HG03469 (cell line): ENCODE measurements around the gene ERCC6L2.

ENCODE experiments used
- ATAC-seq: cut with Tn5 transposase; IDR thresholded peaks from one replicate; pipeline ENCODE4 v1.9.1; 2021; ENCODE audit warnings: mild to moderate bottlenecking, moderate library complexity, moderate number of reproducible peaks; ENCODE audit not compliant: unreplicated experiment

ERCC6L2 gene

DNA sequence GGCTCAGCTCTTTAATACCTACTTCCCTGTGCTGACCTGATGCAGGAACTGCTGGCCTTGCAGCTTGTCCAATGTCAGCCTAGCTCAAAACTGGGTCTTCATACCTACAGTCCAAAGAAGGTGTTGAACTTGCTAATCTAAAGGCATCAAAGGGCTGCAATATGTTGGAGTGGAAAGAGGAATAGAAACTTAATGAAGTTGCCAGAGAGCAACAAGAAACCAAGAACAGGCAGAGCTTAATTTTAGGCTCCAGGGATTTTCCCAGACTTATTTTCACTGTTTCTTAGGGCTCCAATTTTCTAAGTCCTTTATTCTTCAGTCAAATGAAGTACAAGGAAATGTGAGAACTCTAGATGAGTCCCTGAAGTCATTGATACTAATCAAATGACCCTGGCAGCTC, 17.6 kb upstream of the ERCC6L2 start:
- ATAC-seq, result no peak

DNA sequence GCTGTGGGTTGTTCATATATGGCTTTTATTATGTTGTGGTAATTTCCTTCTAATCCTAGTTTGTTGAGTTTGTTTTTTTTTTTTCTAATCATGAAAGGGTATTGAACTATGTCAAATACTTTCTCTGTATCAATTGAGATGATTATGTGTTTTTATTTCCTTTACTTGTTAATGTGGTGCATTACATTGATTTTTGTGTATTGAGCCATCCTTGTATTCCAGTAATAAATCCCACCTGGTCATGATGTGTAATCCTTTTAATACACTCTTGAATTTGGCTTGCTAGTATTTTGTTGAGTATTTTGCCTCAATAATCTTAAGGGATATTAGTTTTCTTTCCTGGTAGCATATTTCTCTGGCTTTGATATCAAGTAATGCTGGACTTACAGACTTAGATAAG, 13.1 kb upstream of the ERCC6L2 start:
- no peak for ATAC-seq

DNA sequence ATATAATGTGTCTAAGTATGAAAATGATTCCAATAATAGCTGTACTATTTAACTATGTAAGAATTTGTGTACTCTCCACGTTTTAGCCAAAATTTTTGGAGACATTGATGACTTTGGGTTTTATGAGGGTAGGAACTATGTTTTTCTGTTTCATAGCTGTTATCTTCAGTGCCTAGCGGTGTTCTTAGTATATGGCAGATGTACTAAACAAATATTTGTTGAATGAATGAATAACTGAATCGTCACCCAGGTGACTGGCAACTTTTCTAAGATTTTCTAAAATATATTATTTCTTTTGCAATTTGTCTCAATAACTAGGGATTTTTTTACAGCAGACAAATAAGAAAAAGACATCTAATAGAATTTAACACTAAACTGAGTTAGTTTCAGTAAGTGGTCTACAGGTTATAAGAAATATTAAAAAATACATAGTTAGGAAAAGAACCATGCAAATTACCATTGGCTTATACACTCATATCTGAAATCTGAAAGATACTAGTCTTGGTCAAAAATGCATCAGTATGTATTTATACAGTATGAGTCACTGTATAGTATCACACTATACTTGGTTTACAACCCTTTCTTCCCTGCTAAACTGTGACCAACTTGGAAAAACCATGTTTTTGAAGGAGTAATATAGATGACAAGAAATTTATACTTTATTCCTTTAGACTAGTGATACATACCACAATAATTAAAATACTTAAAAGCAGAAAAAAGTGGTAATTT, 10.5 kb upstream of the ERCC6L2 start:
- ATAC-seq, result no peak

DNA sequence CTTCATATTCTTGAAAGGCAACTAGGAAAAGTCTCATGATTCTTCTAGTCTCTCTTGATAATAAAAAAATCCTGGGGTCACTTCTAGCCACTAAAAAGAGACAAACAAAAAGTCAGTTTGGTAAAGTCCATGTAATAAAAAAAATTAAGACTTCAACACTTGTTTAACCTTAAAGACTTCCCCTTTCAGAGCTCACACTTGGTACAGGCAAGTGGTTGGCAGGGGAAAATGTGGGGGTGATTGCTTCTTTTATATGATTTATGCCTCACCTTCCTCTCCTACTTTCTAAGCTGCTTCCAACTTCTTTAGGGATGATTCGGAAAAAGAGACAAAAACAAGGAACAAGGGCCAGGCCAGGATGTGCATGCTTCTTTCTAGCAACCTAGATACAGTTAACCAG, 5.1 kb upstream of the ERCC6L2 start:
- no peak for ATAC-seq

DNA sequence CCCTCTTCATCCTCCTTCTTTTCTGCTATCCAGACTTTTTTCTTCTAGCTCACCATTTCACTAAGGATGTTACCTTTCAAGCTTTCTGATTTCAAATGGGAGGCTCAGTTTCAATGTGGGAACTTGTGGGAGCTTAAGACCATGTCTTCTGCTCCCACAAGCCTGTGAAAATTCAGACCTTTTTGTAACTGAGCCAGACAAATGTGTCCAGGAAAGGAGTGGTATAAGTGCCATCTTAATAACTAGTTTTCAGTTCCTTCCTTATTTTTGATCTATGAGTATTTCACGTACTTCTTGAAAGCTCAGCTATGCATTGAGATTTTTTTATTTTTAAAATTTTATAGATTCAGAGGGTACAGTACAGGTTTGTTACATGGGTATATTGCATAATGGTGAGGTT, 4.6 kb upstream of the ERCC6L2 start:
- no peak for ATAC-seq

DNA sequence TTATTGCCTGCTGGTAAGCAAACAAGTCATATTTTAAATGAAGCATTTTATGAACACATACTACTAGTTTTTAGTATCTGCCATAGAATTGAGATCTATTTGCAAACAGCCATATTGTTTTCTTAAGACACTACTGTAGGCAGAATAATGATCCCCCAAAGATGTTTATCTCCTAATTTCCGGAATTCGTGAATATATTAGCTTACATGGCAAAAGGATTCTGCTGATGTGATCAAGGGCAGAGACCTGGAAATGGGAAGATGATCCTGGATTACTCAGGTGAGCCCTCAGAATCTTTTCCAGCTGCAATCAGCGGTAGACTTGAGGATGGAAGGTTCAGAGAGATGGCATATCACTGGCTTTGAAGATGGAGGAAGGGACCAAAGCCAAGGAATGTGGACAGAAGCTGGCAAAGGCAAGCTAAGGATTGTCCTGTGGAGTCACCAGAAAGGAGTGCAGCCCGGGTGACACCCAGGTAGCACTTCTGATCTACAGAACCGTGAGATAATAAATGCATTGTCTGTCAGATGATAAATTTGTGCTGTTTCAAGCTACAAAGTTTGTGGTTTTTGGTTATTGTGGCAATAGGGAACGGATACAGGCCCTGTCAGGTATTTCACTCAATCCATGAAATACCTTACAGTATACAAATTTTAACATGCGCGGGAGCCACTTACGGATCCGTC, 1.0 kb upstream of the ERCC6L2 start:
- ATAC-seq, result no peak

DNA sequence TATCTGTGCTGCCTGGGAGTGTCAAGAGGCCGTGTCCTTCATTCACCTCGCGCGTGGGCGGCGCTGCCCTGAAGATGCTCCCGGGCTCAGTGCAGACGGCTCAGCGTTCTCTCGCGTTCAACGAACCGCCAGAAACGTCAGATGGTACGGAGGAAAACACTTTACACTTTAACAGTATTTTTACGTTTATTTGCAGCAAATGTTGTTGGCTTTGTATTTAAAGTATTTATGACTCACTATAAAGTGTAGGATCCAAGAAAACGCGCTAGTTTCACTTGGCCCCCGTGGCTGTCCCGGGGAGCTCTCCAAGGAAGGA, 544 bp upstream of the ERCC6L2 start:
- no peak for ATAC-seq

DNA sequence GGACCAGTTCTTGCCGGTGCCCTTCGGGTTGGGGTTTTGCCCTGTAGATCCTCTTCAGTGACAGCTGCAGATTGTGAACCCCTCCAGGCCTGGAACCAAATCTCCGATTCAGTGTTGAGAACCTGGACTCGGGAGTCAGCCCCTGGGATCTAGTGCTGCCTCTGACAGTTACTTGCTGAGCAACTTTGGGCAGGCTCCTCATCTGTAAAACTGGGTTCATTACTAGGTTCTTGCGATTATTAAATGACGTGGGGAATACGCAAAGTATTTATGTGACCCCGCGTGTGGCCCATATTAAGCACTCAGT, 600 bp downstream of the ERCC6L2 start:
- ATAC-seq, result no peak

DNA sequence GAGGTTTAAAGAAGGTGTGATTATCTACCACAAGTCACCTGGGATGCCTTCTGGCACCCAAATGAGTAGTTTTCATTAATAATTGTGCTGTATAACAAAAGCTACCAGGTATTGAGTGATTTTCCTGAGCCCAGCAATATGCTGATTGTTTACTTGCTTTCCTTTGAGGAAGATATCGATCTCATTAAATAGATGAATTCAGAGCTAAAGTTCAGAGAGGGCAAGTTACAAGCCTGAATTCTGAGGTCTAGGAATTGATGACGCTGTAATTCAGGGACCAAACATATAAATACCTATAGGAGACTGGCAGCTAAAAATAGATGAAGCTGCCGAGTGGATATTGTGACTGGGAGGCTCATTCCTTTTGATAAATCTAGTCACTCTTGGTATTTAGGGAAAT, 1.1 kb downstream of the ERCC6L2 start:
- ATAC-seq, result no peak

DNA sequence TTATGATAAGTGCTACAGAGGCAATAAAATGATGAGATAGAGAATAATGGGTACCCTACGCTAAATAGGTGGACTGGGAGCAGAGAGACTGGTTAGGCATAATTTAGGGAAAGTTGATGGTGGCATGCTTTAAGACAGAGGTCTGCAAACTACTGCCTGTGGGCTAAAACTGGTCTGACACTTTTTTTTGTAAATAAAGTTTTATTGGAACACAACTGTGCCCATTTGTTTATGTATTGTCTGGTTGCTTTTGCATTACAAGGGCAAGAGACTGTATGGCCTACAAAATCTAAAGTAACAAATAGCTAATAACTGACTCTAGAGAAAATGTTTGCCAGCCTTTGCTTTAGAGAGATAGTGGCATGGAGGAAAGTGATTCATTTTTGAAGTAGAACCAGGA, 2.5 kb downstream of the ERCC6L2 start:
- ATAC-seq, result no peak

DNA sequence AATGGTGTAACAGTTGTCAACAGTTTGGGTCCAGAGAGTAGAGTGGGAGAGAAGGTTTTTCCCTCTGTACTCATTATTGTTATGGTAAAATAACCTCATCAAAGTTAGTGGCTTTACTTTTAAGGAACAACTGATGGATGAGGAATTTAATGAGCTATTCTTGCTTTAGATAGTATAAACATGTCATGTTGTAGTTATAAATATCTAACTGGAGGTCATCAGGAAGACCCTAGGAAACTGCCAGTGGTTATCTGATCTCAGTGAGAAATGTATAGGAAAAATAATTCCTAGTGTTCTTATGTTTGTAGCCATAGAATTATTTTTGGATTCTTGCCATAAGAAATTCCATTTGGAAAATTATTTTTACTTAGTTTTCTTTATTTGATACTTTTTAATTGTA, 4.1 kb downstream of the ERCC6L2 start:
- ATAC-seq, result no peak

DNA sequence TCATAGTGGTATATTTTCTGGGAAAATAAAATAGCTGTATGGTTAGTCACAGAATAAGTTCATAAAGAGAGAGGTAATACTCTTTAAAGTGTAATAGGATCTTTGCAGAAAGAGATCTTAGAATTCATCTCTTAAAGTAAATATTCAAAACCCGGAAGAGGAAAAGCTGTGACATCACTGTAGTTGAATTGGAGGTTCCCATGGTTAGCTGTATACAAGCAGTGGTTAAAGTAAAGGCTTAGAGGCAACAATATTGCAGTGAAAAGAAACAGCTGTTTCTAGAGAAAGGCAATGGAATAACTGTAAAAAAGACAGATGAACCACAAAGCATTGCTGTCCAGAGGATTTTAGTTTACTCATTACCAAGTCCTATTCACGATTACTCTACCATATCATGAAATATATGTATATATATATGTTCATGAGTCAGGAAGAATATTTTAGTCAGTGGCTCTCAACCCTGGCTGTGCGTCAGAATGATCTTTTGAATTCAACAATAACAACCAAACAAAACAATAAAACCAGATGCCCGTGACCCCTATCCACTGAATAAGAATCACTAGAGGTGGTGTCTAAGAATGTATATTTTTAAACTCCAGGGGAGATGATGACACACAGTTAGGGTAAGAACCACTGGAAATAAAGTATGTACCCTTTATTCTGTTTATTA, 4.7 kb downstream of the ERCC6L2 start:
- no peak for ATAC-seq

DNA sequence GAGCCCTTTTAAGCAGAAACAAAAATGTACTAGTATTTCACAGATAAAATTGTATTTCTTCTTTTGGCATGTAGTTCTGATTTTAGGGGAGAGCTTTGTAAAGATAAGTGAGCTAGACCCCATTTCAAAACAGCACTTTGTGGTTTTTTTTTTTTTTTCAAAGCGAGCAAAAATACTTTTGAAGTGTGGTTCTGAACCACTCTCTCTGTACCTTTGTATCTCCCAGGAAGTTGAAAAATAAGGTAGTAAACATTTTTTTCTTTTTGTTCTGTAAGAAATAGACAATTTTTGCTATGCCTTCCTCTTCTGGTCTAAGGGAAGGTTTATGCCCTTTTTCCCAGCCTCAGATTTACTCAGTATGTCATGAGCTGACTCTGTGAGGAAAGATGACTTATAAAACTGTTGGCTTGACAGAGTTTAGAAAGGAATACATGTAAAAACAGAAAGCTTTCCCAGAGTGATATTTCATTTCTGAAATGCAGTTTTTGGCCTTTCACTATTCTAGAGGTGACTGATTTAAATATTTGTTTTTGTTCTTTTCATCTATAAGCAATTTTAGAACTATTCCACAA, 12.5 kb downstream of the ERCC6L2 start:
- ATAC-seq, result no peak

DNA sequence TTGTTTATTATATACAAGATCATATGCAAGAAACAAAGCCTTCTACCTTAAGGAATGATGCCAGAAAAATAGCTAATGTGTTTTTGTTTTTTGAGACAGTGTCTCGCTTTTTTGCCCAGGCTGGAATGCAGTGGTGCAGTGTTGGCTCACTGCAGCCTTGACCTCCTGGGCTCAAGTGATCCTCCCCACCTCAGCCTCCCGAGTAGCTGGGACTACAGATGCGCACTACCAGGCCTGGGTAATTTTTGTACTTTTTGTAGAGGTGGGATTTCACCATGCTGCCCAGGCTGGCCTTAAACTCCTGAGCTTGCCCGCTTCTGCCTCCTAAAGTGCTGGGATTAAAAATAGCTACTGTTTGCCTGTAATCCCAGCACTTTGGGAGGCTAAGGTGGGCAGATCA, 15.1 kb downstream of the ERCC6L2 start:
- ATAC-seq, result no peak

DNA sequence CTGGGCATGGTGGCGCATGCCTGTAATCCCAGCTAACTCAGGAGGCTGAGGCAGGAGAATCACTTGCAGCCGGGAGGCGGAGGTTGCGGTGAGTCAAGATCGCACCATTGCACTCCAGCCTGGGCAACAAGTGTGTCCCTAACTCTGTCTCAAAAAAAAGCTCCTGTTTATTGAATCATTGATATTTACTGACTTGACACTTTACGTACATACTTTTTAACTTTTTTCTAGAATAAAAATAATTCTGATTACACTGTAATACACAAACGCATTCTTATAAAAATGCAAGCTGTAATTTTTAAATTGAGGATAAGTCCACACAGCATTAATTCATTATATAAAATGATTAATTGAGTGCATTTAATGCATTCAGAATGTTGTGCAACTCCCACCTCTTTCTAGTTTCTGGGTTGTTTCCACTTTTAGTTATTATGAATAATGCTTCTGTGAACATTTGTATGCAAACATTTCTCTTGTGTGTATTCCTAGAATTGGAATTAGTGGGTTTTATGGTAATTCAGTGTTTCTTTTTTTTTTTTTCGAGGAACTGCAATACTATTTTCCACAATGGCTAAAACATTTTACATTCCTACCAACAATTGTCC, 15.7 kb downstream of the ERCC6L2 start:
- ATAC-seq, result no peak

DNA sequence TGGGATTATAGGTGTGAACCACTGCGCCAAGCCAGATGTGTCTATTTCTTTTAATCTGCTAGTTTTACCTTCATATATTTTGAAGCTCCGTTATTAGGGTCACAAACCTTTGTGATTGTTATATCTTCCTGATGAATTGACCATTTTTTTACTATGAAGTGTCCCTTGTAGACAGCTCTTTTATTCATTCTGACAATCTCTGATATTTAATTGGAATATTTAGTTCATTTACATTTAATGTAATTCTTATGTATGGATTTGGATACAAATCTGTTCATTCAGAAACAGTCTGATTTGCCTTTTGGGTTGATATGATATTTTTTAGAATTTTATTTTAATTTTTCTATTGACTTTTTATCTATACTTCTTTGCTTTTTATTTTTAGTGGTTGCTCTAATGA, 17.2 kb downstream of the ERCC6L2 start:
- ATAC-seq, result no peak

DNA sequence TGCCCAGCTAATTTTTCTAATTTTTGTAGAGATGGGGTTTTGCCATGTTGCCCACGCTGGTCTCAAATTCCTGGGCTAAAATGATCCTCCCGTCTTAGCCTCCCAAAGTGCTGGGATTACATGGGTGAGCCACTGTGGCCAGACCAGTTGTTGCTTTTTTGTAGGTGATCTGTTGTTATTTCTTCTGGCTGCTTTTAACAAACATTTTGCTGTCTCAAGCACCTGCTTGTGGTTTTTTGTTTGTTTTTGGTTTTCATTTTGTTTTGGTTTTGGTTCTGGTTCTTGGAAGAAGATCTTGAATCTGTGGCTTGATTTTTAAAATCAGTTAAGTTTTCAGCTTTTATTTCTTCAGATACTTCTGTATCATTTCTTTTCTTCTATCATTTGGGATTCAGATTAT, 21.1 kb downstream of the ERCC6L2 start:
- no peak for ATAC-seq

DNA sequence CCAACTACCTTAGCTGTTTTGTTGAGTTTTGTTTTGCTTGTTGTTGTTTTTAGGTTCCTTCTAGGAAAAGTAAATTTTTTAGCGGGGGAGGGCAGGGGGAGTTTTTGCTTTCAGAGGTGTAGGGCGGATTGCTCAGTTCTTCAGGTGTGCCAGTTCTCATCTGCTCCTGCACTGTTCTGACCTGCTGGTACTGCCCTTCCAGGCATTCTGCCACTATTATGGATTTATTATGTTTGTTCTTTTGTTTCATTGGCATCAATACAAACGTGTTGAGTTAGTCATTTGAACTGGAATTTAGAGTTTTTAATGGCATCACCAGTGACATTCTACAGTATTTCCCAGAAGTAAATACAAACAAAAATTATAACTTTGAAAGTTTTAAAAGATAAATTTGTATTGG, 26.0 kb downstream of the ERCC6L2 start:
- no peak for ATAC-seq

DNA sequence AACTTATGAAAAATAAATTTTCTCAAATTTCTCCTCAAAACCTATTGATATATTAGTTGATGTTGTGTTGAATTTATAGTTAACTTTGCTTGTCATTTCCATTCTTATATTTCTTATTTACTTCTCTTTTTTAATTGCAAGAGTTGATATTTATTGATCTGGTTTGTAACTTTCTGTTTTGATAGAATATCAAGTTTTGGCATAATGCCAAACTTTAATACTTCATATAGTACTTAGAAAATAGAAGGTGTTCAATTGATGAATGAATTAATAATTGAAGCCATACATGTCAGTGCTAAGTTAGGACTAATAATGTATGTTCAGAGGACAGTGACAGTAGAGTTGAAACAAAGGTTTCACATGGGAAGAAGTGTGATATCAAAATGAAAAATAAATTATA, 27.9 kb downstream of the ERCC6L2 start:
- no peak for ATAC-seq

DNA sequence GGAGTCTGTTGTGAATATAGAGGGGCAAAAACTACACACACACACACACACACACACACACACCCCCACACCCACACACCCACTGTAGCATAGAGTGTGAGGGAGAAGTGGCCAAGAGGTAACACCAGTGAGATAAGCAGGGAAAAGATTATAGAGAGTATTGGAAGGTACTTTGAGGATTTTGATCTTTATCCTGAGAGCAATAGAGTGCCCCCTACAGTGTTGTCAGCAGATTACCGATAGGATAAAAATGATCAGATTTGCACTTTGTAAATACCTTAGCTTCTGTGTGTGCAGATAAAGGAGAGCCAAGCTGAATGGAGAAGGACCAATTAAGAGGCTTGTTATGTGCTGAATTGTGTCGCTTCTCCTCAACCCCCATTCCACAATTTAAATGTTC, 32.3 kb downstream of the ERCC6L2 start:
- ATAC-seq, result no peak

DNA sequence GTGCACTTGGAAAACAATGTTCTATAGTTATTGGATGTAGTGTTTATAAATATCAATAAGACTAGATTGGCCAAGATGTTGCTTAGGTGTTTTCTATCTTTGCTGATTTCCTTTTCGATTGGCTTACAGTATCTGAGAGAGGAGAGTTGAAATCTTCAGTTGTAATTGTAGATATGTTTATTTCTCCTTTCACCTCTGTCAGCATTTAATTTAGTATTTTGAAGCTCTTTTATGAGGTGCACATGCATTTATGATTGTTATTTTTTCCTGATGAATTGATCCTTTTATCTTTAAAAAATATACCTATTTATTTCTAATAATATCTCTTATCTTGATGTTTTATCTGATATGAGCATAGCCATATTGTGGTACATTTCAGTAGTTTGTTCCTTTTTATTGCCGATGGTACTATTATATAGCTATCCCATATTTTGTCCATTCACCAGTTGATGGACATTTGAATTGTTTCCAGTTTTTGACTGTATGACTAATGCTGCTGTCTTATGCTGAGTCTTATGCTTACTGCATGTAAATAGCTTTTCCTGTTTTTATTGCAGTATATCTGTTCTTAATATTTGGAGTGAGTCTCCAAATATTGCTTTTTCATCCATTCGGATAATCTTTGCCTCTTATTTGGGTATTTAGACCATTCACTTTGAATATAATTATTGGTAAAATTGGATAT, 34.7 kb downstream of the ERCC6L2 start:
- ATAC-seq, result no peak
